IMR-90 (cell line): ENCODE data around the gene SYNE1. TPM values are rescaled to one million over a fixed set of nuclear protein-coding genes. Genes with fewer than 3 reads are reported as not detected.

Source experiments
- ATAC-seq: fragments of 200-7000 bp; cut with Tn5 transposase; 2 replicates; pipeline ENCODE4 v1.9.1; 2020; ENCODE audit warnings: low read depth, mild to moderate bottlenecking, moderate library complexity
- BruUV-seq: library from RNA; stranded (reverse); fragments of 400-500 nt; replicated peaks from 2 replicates; lab custom pipeline; 2021; lab: Mats Ljungman, UMichigan
- CTCF ChIA-PET: fragments of 300-600 bp; formaldehyde crosslinking; extraction: SDS; loops from one replicate; lab custom pipeline; 2021; ENCODE audit warnings: antibody characterized with exemption; lab: Yijun Ruan, JAX
- POLR2A ChIA-PET: fragments of 300-600 bp; sonication (Branson Sonifier 250); formaldehyde crosslinking; loops from one replicate; lab custom pipeline; 2022; ENCODE audit warnings: antibody characterized with exemption; ENCODE audit not compliant: unreplicated experiment; lab: Charles Lee
- DNase-seq: peaks from one replicate; pipeline ENCODE4 v3.0.0; 2013
- H2AFZ ChIP-seq: replicated peaks from 2 replicates; pipeline ENCODE3; 2013; ENCODE audit warnings: low read length, mild to moderate bottlenecking; ENCODE audit not compliant: poor library complexity
- H2AK5ac ChIP-seq: 2 replicates; pipeline ENCODE4 v1.6.1; 2013; ENCODE audit warnings: low read depth, low read length, inconsistent platforms
- H2AK9ac ChIP-seq: replicated peaks from 2 replicates; pipeline ENCODE3; 2013; ENCODE audit warnings: mild to moderate bottlenecking, low read depth, low read length, moderate library complexity; ENCODE audit not compliant: poor library complexity
- H2BK120ac ChIP-seq: 2 replicates; pipeline ENCODE4 v1.6.1; 2013; ENCODE audit warnings: low read depth, low read length, inconsistent platforms
- H2BK15ac ChIP-seq: 3 replicates; pipeline ENCODE4 v1.6.1; 2013; ENCODE audit warnings: low read depth, low read length, inconsistent platforms
- H2BK20ac ChIP-seq: 2 replicates; pipeline ENCODE4 v1.6.1; 2013; ENCODE audit warnings: low read depth, mild to moderate bottlenecking, inconsistent platforms, low read length, moderate library complexity
- H2BK5ac ChIP-seq: 2 replicates; pipeline ENCODE4 v1.6.1; 2013; ENCODE audit warnings: mild to moderate bottlenecking, low read depth, low read length, inconsistent platforms; ENCODE audit not compliant: poor library complexity, severe bottlenecking
- H3K14ac ChIP-seq: replicated peaks from 2 replicates; pipeline ENCODE4 v1.6.1; 2013; ENCODE audit warnings: low read depth, low read length, inconsistent platforms
- H3K18ac ChIP-seq: 2 replicates; pipeline ENCODE4 v1.6.1; 2013; ENCODE audit warnings: low read depth, low read length, control low read depth
- H3K23ac ChIP-seq: 2 replicates; pipeline ENCODE4 v1.6.1; 2013; ENCODE audit warnings: low read depth, low read length, inconsistent platforms
- H3K27ac ChIP-seq: 2 replicates; pipeline ENCODE4 v1.5.1; 2013; ENCODE audit warnings: mild to moderate bottlenecking, control low read depth, low read length; ENCODE audit not compliant: insufficient read depth
- H3K27me3 ChIP-seq: 2 replicates; pipeline ENCODE4 v1.6.1; 2013; ENCODE audit warnings: low read length; ENCODE audit not compliant: control insufficient read depth, insufficient read depth
- H3K36me3 ChIP-seq: 2 replicates; pipeline ENCODE4 v1.6.1; 2013; ENCODE audit warnings: low read length, mixed read lengths; ENCODE audit not compliant: control insufficient read depth, insufficient read depth
- H3K4ac ChIP-seq: 2 replicates; pipeline ENCODE4 v1.6.1; 2013; ENCODE audit warnings: low read depth, low read length, inconsistent platforms
- H3K4me1 ChIP-seq: 2 replicates; pipeline ENCODE4 v1.6.1; 2013; ENCODE audit warnings: low read length, mixed read lengths; ENCODE audit not compliant: control insufficient read depth, insufficient read depth
- H3K4me2 ChIP-seq: 2 replicates; pipeline ENCODE4 v1.6.1; 2013; ENCODE audit warnings: low read depth, mild to moderate bottlenecking, control low read depth, low read length, moderate library complexity
- H3K4me3 ChIP-seq: 2 replicates; pipeline ENCODE4 v1.5.1; 2013; ENCODE audit warnings: low read depth, mild to moderate bottlenecking, control low read depth, low read length, moderate library complexity; ENCODE audit not compliant: insufficient read depth
- H3K56ac ChIP-seq: 2 replicates; pipeline ENCODE4 v1.6.1; 2013; ENCODE audit warnings: low read length, inconsistent platforms; ENCODE audit not compliant: insufficient read depth; ENCODE audit errors: extremely low read depth
- H3K79me1 ChIP-seq, 2 experiments: 2 replicates each; pipeline ENCODE4 v1.6.1; 2013; ENCODE audit warnings: low read length in 2 of 2, inconsistent platforms in 1 of 2, low read depth in 1 of 2
- H3K9ac ChIP-seq: 2 replicates; pipeline ENCODE4 v1.6.1; 2013; ENCODE audit warnings: low read depth, low read length, control low read depth
- H3K9me1 ChIP-seq: 2 replicates; pipeline ENCODE4 v1.6.1; 2013; ENCODE audit warnings: low read length, inconsistent platforms; ENCODE audit not compliant: insufficient read depth
- H3K9me3 ChIP-seq: 2 replicates; pipeline ENCODE4 v1.6.1; 2013; ENCODE audit warnings: low read length; ENCODE audit not compliant: control insufficient read depth, insufficient read depth
- H4K20me1 ChIP-seq: 2 replicates; pipeline ENCODE4 v1.6.1; 2013; ENCODE audit warnings: low read length, inconsistent platforms; ENCODE audit not compliant: insufficient read depth
- H4K5ac ChIP-seq: 2 replicates; pipeline ENCODE4 v1.6.1; 2013; ENCODE audit warnings: mild to moderate bottlenecking, low read depth, low read length, control low read depth
- H4K8ac ChIP-seq, 2 experiments: 2 replicates each; pipeline ENCODE4 v1.6.1; 2013; ENCODE audit warnings: low read depth in 2 of 2, low read length in 2 of 2, control low read depth in 1 of 2, inconsistent platforms in 1 of 2
- H4K91ac ChIP-seq: 2 replicates; pipeline ENCODE4 v1.6.1; 2013; ENCODE audit warnings: low read depth, low read length, inconsistent platforms; ENCODE audit not compliant: insufficient read depth
- ELK1 ChIP-seq: fragments of 150-350 bp; IDR thresholded peaks from 2 replicates; pipeline ENCODE4 v1.6.1; 2016; ENCODE audit warnings: low read depth, mild to moderate bottlenecking, low read length, moderate library complexity, borderline replicate concordance
- MAFK ChIP-seq: IDR thresholded peaks from 2 replicates; pipeline ENCODE4 v1.6.1; 2012; ENCODE audit warnings: low read depth, low read length, improper control_type of control experiment
- MAZ ChIP-seq: IDR thresholded peaks from 2 replicates; pipeline ENCODE4 v1.6.1; 2012; ENCODE audit warnings: low read depth, mild to moderate bottlenecking, low read length, improper control_type of control experiment, moderate library complexity, borderline replicate concordance
- RAD21 ChIP-seq: IDR thresholded peaks from 2 replicates; pipeline ENCODE4 v1.6.1; 2012; ENCODE audit warnings: low read length, improper control_type of control experiment
- SMC3 ChIP-seq: fragments of 150-350 bp; IDR thresholded peaks from 2 replicates; pipeline ENCODE4 v1.6.1; 2016; ENCODE audit warnings: low read depth, mild to moderate bottlenecking, antibody characterized with exemption, low read length, moderate library complexity
- WGBS, 2 experiments: methylation state at CpG; one replicate each; pipeline versions ENCODE4 v1.1.5 to v1.1.7; 2013; ENCODE audit warnings: missing lambda C conversion rate in 2 of 2; ENCODE audit not compliant: insufficient read length in 1 of 2; ENCODE audit errors: extremely low coverage in 2 of 2; 5-methylcytosine and 5-hydroxymethylcytosine counted together
- dilution Hi-C: fragments of 300-500 bp; cut with HindIII; formaldehyde crosslinking; loops from one replicate; pipeline ENCODE4 v1.14.3; 2018; ENCODE audit warnings: low sequenced_read_pairs; ENCODE audit not compliant: unreplicated experiment
- in situ Hi-C: fragments of 300-500 bp; cut with MboI; formaldehyde crosslinking; loops from 3 replicates; pipeline ENCODE4 v1.14.3; 2019; ENCODE audit warnings: low sequenced_read_pairs, inconsistent platforms, mixed read lengths
- intact Hi-C: fragments of 100-400 bp; cut with micrococcal nuclease; formaldehyde crosslinking; loops from 2 replicates; pipeline ENCODE4 v1.10.0; 2022
- polyA plus RNA-seq, 3 experiments: library from polyadenylated mRNA; depleted of rRNA; stranded (reverse); fragments of >200 nt; gene quantifications; 2 replicates each; pipeline ENCODE4 v1.2.3, GENCODE V29; 2012; ENCODE audit warnings: low replicate concordance in 1 of 3
- total RNA-seq: library from RNA; depleted of rRNA; stranded (reverse); fragments of >200 nt; gene quantifications from 2 replicates; pipeline ENCODE4 v1.2.3, GENCODE V29; 2012

SYNE1 gene
- total and polyA plus RNA-seq, 2 of the 4 experiments (the other 2 are of a cell fraction): 34.1 to 159 TPM

GRCh38 chr6:152651986-152652385, 14.8 kb upstream of the SYNE1 start:
- Histone ChIP-seq H3K23ac (no peak overlapping the region), H4K5ac (no peak overlapping the region), H3K4me3 (no peak overlapping the region), H3K27me3 (no peaks in the 10 kb centered on the region), H3K9me1 (no peaks in the 10 kb centered on the region), H3K56ac (no peak overlapping the region), H3K4me1 (no peaks in the 10 kb centered on the region), H2BK120ac (no peak overlapping the region), H2BK20ac (no peak overlapping the region), H3K14ac (no peak overlapping the region), H3K27ac (no peak overlapping the region), H2AK5ac (no peak overlapping the region), H3K18ac (no peak overlapping the region), H4K20me1 (no peaks in the 10 kb centered on the region), H4K8ac (no peak overlapping the region), H3K79me1 (no peaks in the 10 kb centered on the region), H2BK15ac (no peak overlapping the region), H3K4ac (no peak overlapping the region), H3K9ac (no peak overlapping the region), H2AFZ (no peak overlapping the region), H3K9me3 (no peaks in the 10 kb centered on the region), H2AK9ac (no peak overlapping the region), H4K91ac (no peak overlapping the region), H3K36me3 (no peaks in the 10 kb centered on the region), H2BK5ac (no peak overlapping the region), H3K4me2 (no peak overlapping the region)
- intact Hi-C loops: no loop called here
- TF ChIP-seq RAD21 (no peak), SMC3 (no peak), MAZ (no peak), MAFK (0 out of 2 replicates have a peak, but pooled peaks have one; percentile 15), ELK1 (no peak)
- DNase-seq (peak; percentile 41), ATAC-seq (peak; percentile 35)
- WGBS, 2 experiments: 67% methylated on average over 2 of the region's 3 CpGs; no CpG with 5 or more reads in 1 of the 2 experiments
- CTCF ChIA-PET: interaction anchor here (1.0 kb wide), 1 partner anchor 9 kb away, joined by 3 read pairs; no protein-coding TSS in a partner anchor
- POLR2A ChIA-PET: no interaction called here
- BruUV-seq: no TSS peak
- in situ Hi-C loops: no loop called here
- dilution Hi-C loops: no loop called here
